ENCODE results near the gene CHRNA3. TPM values are rescaled to one million over a fixed set of nuclear protein-coding genes. Genes with fewer than 3 reads are reported as not detected.

CHRNA3 gene
- total RNA-seq, 2 donors from 2014 or later, result 0.52 TPM; not detected in 1

- Histone ChIP-seq H3K4me1 (no peaks in the 10 kb centered on the region), H3K27me3 (no peaks in the 10 kb centered on the region), H3K9me3 (no peaks in the 10 kb centered on the region), H3K27ac (no peak overlapping the region), H3K36me3 (replicated peaks in 1 of 2; ENCODE audit: insufficient read depth in 1 of 2, low read depth in 2 of 2) (no peaks in the 10 kb centered on the region), H3K4me3 (no peak overlapping the region)
- ATAC-seq (no peak), DNase-seq (no peak)
- intact Hi-C loops (cut with DNase I), result no loop called here
- WGBS, 2 donors, result 68 to 76% methylated on average over 4 of the region's 4 CpGs
- no peak for TF ChIP-seq CTCF (IDR thresholded peaks at IDR 0.05)
- TF ChIP-seq POLR2A (IDR thresholded peaks at IDR 0.05), result no peak
Measured at GRCh38 chr15:78605680-78606079, 15.1 kb downstream of the CHRNA3 start.

GRCh38 chr15:78605201-78605600, 15.6 kb downstream of the CHRNA3 start:
- no peak overlapping the region for H3K27ac ChIP-seq
- H3K4me1 ChIP-seq, result no peaks in the 10 kb centered on the region
- no peaks in the 10 kb centered on the region for H3K27me3 ChIP-seq
- no peak for TF ChIP-seq CTCF (IDR thresholded peaks at IDR 0.05)
- TF ChIP-seq POLR2A (IDR thresholded peaks at IDR 0.05), result no peak
- no peaks in the 10 kb centered on the region for H3K9me3 ChIP-seq
- no peaks in the 10 kb centered on the region for H3K36me3 ChIP-seq (replicated peaks in 1 of 2; ENCODE audit: insufficient read depth in 1 of 2, low read depth in 2 of 2)
- intact Hi-C loops (cut with DNase I), result no loop called here
- ATAC-seq (no peak), DNase-seq (no peak)
- H3K4me3 ChIP-seq, result no peak overlapping the region
- WGBS, 2 donors, result 77 to 88% methylated on average over 5 of the region's 5 CpGs

- Histone ChIP-seq H3K27ac (no peak overlapping the region), H3K9me3 (no peaks in the 10 kb centered on the region), H3K4me1 (no peaks in the 10 kb centered on the region), H3K27me3 (no peaks in the 10 kb centered on the region), H3K4me3 (no peak overlapping the region), H3K36me3 (replicated peaks in 1 of 2; ENCODE audit: insufficient read depth in 1 of 2, low read depth in 2 of 2) (no peaks in the 10 kb centered on the region)
- TF ChIP-seq POLR2A (IDR thresholded peaks at IDR 0.05), result no peak
- TF ChIP-seq CTCF (IDR thresholded peaks at IDR 0.05), result no peak
- no peak for ATAC-seq
- 65 to 69% methylated on average over 2 of the region's 2 CpGs for WGBS, 2 donors
- intact Hi-C loops (cut with DNase I), result no loop called here
- no peak for DNase-seq
Measured at GRCh38 chr15:78604420-78604819, 16.4 kb downstream of the CHRNA3 start.

- no peak overlapping the region for H3K27ac ChIP-seq
Measured at GRCh38 chr15:78603467-78603866, 17.3 kb downstream of the CHRNA3 start.

More at GRCh38 chr15:78603467-78603866, 17.3 kb downstream of the CHRNA3 start:
- Histone ChIP-seq H3K36me3 (replicated peaks in 1 of 2; ENCODE audit: insufficient read depth in 1 of 2, low read depth in 2 of 2) (no peaks in the 10 kb centered on the region), H3K27me3 (no peaks in the 10 kb centered on the region), H3K4me1 (no peaks in the 10 kb centered on the region), H3K9me3 (no peaks in the 10 kb centered on the region), H3K4me3 (no peak overlapping the region)
- ATAC-seq (no peak), DNase-seq (no peak)
- TF ChIP-seq CTCF (IDR thresholded peaks at IDR 0.05) (no peak), POLR2A (IDR thresholded peaks at IDR 0.05) (no peak)
- WGBS, 2 donors, result 45 to 57% methylated on average over 3 of the region's 3 CpGs
- intact Hi-C loops (cut with DNase I), result no loop called here

All from body of pancreas (tissue), 4 donors.